Fibroblast of the aortic adventitia (primary cell): Measurements from ENCODE around the gene MYCN. TPM values are rescaled to one million over a fixed set of nuclear protein-coding genes. Genes with fewer than 3 reads are reported as not detected.

Experiments used
- DNase-seq: peaks from one replicate; pipeline ENCODE4 v3.0.0-alpha.2; 2010; ENCODE audit warnings: low read depth
- H3K4me3 ChIP-seq: 2 replicates; pipeline ENCODE4 v1.5.1; 2011; ENCODE audit warnings: low read depth, mild to moderate bottlenecking, control low read depth, low read length, moderate library complexity
- CTCF ChIP-seq: IDR thresholded peaks from 2 replicates; pipeline ENCODE4 v1.5.1; 2011; ENCODE audit warnings: mild to moderate bottlenecking, low read length, control low read depth, inconsistent platforms; ENCODE audit not compliant: insufficient read depth
- total RNA-seq: library from RNA; depleted of rRNA; stranded (reverse); fragments of >200 nt; gene quantifications from 2 replicates; pipeline ENCODE4 v1.2.3, GENCODE V29; 2012; ENCODE audit warnings: low replicate concordance

MYCN gene
- total RNA-seq, 1 donor = not detected

GRCh38 chr2:15970701-15971100, 30.4 kb downstream of the MYCN start:
- DNase-seq = no peak
- TF ChIP-seq CTCF = no peak
- H3K4me3 ChIP-seq = no peak overlapping the region

- H3K4me3 ChIP-seq = no peak overlapping the region
- DNase-seq = no peak
- no peak for TF ChIP-seq CTCF
Measured at GRCh38 chr2:15971351-15971750, 31.0 kb downstream of the MYCN start.

- no peak for DNase-seq
- H3K4me3 ChIP-seq = no peak overlapping the region
- TF ChIP-seq CTCF = no peak
Measured at GRCh38 chr2:15971831-15972522, 31.6 kb downstream of the MYCN start.

GRCh38 chr2:15973481-15974401, 33.4 kb downstream of the MYCN start:
- no peak for DNase-seq
- no peak for TF ChIP-seq CTCF
- no peak overlapping the region for H3K4me3 ChIP-seq

GRCh38 chr2:15974565-15975260, 34.4 kb downstream of the MYCN start:
- no peak overlapping the region for H3K4me3 ChIP-seq
- no peak for DNase-seq
- no peak for TF ChIP-seq CTCF

- no peak overlapping the region for H3K4me3 ChIP-seq
- DNase-seq = no peak
- no peak for TF ChIP-seq CTCF
Measured at GRCh38 chr2:15975261-15975600, 34.9 kb downstream of the MYCN start.
